T-helper 1 cell treated with Interleukin-12 subunit alpha and Interleukin-12 subunit beta and Interleukin-4 antibody, amounts not matched to agents 30 μg/mL and 1 μg/mL, for 36 hours (primary cell): Measurements from ENCODE around the gene PLA2G2D.

Source experiments
- H3K27ac Mint-ChIP-seq: one replicate; pipeline ENCODE4 v1.8.0; 2021; ENCODE audit warnings: mild to moderate bottlenecking, mixed read lengths
- H3K27me3 Mint-ChIP-seq: one replicate; pipeline ENCODE4 v1.8.0; 2021; ENCODE audit warnings: low read depth, mixed read lengths
- H3K36me3 Mint-ChIP-seq: one replicate; pipeline ENCODE4 v1.8.0; 2021; ENCODE audit warnings: low read depth, mixed read lengths
- H3K4me1 Mint-ChIP-seq: one replicate; pipeline ENCODE4 v1.8.0; 2021; ENCODE audit warnings: low read depth, mixed read lengths
- H3K4me3 Mint-ChIP-seq: one replicate; pipeline ENCODE4 v1.8.0; 2021; ENCODE audit warnings: mild to moderate bottlenecking, moderate library complexity, mixed read lengths
- H3K9me3 Mint-ChIP-seq: one replicate; pipeline ENCODE4 v1.8.0; 2021; ENCODE audit warnings: mixed read lengths

The PLA2G2D gene

GRCh38 chr1:20112279-20113000 lies 6.9 kb downstream of the PLA2G2D start:
- Mint-ChIP-seq H3K36me3 (no peaks in the 10 kb centered on the region), H3K27ac (no peak overlapping the region), H3K27me3 (peaks cover 9% of the 10 kb centered on the region), H3K4me3 (no peak overlapping the region), H3K4me1 (no peaks in the 10 kb centered on the region), H3K9me3 (no peaks in the 10 kb centered on the region)

- Mint-ChIP-seq H3K4me1 (no peaks in the 10 kb centered on the region), H3K36me3 (no peaks in the 10 kb centered on the region), H3K4me3 (no peak overlapping the region), H3K27me3 (peaks cover 9% of the 10 kb centered on the region), H3K27ac (no peak overlapping the region), H3K9me3 (no peaks in the 10 kb centered on the region)
These were observed 7.9 kb downstream of the PLA2G2D start for GRCh38 chr1:20111452-20111851.

GRCh38 chr1:20110679-20111078 lies 8.7 kb downstream of the PLA2G2D start:
- Mint-ChIP-seq H3K4me3 (no peak overlapping the region), H3K36me3 (no peaks in the 10 kb centered on the region)

GRCh38 chr1:20109223-20109856 lies 10.0 kb downstream of the PLA2G2D start:
- Mint-ChIP-seq H3K27ac (no peak overlapping the region), H3K9me3 (no peaks in the 10 kb centered on the region), H3K4me3 (no peak overlapping the region), H3K4me1 (no peaks in the 10 kb centered on the region), H3K27me3 (peaks cover 7% of the 10 kb centered on the region), H3K36me3 (no peaks in the 10 kb centered on the region)

More at GRCh38 chr1:20110679-20111078, 8.7 kb downstream of the PLA2G2D start:
- H3K4me1 Mint-ChIP-seq, result no peaks in the 10 kb centered on the region
- no peak overlapping the region for H3K27ac Mint-ChIP-seq
- no peaks in the 10 kb centered on the region for H3K9me3 Mint-ChIP-seq
- H3K27me3 Mint-ChIP-seq, result peaks cover 9% of the 10 kb centered on the region

GRCh38 chr1:20108366-20109123 lies 10.8 kb downstream of the PLA2G2D start:
- H3K27me3 Mint-ChIP-seq, result peaks cover 5% of the 10 kb centered on the region
- no peaks in the 10 kb centered on the region for H3K9me3 Mint-ChIP-seq
- no peaks in the 10 kb centered on the region for H3K4me1 Mint-ChIP-seq
- H3K27ac Mint-ChIP-seq, result no peak overlapping the region
- no peak overlapping the region for H3K4me3 Mint-ChIP-seq
- H3K36me3 Mint-ChIP-seq, result no peaks in the 10 kb centered on the region

GRCh38 chr1:20107796-20108195 lies 11.5 kb downstream of the PLA2G2D start:
- Mint-ChIP-seq H3K4me3 (no peak overlapping the region), H3K27me3 (peaks cover 5% of the 10 kb centered on the region), H3K36me3 (no peaks in the 10 kb centered on the region), H3K9me3 (no peaks in the 10 kb centered on the region), H3K27ac (no peak overlapping the region), H3K4me1 (peaks cover 4% of the 10 kb centered on the region)

GRCh38 chr1:20107351-20107750 lies 12.0 kb downstream of the PLA2G2D start:
- Mint-ChIP-seq H3K4me1 (peaks cover 7% of the 10 kb centered on the region), H3K27me3 (peaks cover 5% of the 10 kb centered on the region), H3K27ac (no peak overlapping the region), H3K9me3 (no peaks in the 10 kb centered on the region), H3K4me3 (no peak overlapping the region), H3K36me3 (no peaks in the 10 kb centered on the region)

GRCh38 chr1:20105856-20106255 lies 13.5 kb downstream of the PLA2G2D start:
- Mint-ChIP-seq H3K36me3 (no peaks in the 10 kb centered on the region), H3K27ac (no peak overlapping the region), H3K9me3 (no peaks in the 10 kb centered on the region), H3K4me3 (no peak overlapping the region), H3K4me1 (peaks cover 8% of the 10 kb centered on the region), H3K27me3 (peaks cover 5% of the 10 kb centered on the region)

- H3K4me1 Mint-ChIP-seq, result peaks cover 8% of the 10 kb centered on the region
- H3K4me3 Mint-ChIP-seq, result no peak overlapping the region
- H3K36me3 Mint-ChIP-seq, result no peaks in the 10 kb centered on the region
- no peaks in the 10 kb centered on the region for H3K9me3 Mint-ChIP-seq
- H3K27ac Mint-ChIP-seq, result peak overlapping the region; percentile 17
- no peaks in the 10 kb centered on the region for H3K27me3 Mint-ChIP-seq
These were observed 16.5 kb downstream of the PLA2G2D start for GRCh38 chr1:20102875-20103274.

- no peak overlapping the region for H3K4me3 Mint-ChIP-seq
- H3K27me3 Mint-ChIP-seq, result no peaks in the 10 kb centered on the region
- H3K36me3 Mint-ChIP-seq, result no peaks in the 10 kb centered on the region
- peaks cover 8% of the 10 kb centered on the region for H3K4me1 Mint-ChIP-seq
- no peak overlapping the region for H3K27ac Mint-ChIP-seq
- H3K9me3 Mint-ChIP-seq, result no peaks in the 10 kb centered on the region
These were observed 18.5 kb downstream of the PLA2G2D start for GRCh38 chr1:20100632-20101355.

GRCh38 chr1:20099533-20099932 lies 19.8 kb downstream of the PLA2G2D start:
- no peak overlapping the region for H3K4me3 Mint-ChIP-seq
- H3K27me3 Mint-ChIP-seq, result no peaks in the 10 kb centered on the region
- H3K4me1 Mint-ChIP-seq, result peaks cover 8% of the 10 kb centered on the region
- no peak overlapping the region for H3K27ac Mint-ChIP-seq
- H3K9me3 Mint-ChIP-seq, result no peaks in the 10 kb centered on the region
- H3K36me3 Mint-ChIP-seq, result no peaks in the 10 kb centered on the region

- Mint-ChIP-seq H3K27ac (no peak overlapping the region), H3K4me1 (peaks cover 2% of the 10 kb centered on the region), H3K4me3 (no peak overlapping the region), H3K27me3 (peaks cover 7% of the 10 kb centered on the region), H3K36me3 (no peaks in the 10 kb centered on the region), H3K9me3 (no peaks in the 10 kb centered on the region)
These were observed 22.4 kb downstream of the PLA2G2D start for GRCh38 chr1:20096840-20097447.

GRCh38 chr1:20095564-20096434 lies 23.5 kb downstream of the PLA2G2D start:
- H3K36me3 Mint-ChIP-seq, result no peaks in the 10 kb centered on the region
- H3K27me3 Mint-ChIP-seq, result peaks cover 7% of the 10 kb centered on the region
- H3K27ac Mint-ChIP-seq, result no peak overlapping the region
- H3K9me3 Mint-ChIP-seq, result no peaks in the 10 kb centered on the region
- H3K4me3 Mint-ChIP-seq, result no peak overlapping the region
- no peaks in the 10 kb centered on the region for H3K4me1 Mint-ChIP-seq
